ENCODE results near the gene GRM2. TPM values are rescaled to one million over a fixed set of nuclear protein-coding genes. Genes with fewer than 3 reads are reported as not detected.

GRM2 gene
- polyA plus RNA-seq, 1 donor from 2014 or later = not detected

- no peaks in the 10 kb centered on the region for H3K27me3 Mint-ChIP-seq
- no peaks in the 10 kb centered on the region for H3K9me3 Mint-ChIP-seq
- peak overlapping the region in 1 of 3 donors; percentile 76 for H3K27ac Mint-ChIP-seq
- no peaks in the 10 kb centered on the region for H3K36me3 Mint-ChIP-seq
- H3K4me3 Mint-ChIP-seq = peak overlapping the region in 2 of 4 donors; percentile 55 to 60
- peaks cover 40 to 59% (median 40%) of the 10 kb centered on the region in 3 donors for H3K4me1 Mint-ChIP-seq
Observed at GRCh38 chr3:51676102-51676640, 30.7 kb upstream of the GRM2 start.

- Mint-ChIP-seq H3K4me3 (no peak overlapping the region), H3K27ac (peak overlapping the region in 2 of 3 donors; percentile 7 to 64), H3K27me3 (no peaks in the 10 kb centered on the region), H3K9me3 (no peaks in the 10 kb centered on the region), H3K36me3 (peaks cover 2% of the 10 kb centered on the region), H3K4me1 (peaks cover 42 to 68% (median 46%) of the 10 kb centered on the region in 3 donors)
Observed at GRCh38 chr3:51677358-51677757, 29.5 kb upstream of the GRM2 start.

GRCh38 chr3:51678186-51678585 lies 28.7 kb upstream of the GRM2 start:
- Mint-ChIP-seq H3K27ac (peak overlapping the region in 1 of 3 donors; percentile 16), H3K4me3 (no peak overlapping the region), H3K27me3 (no peaks in the 10 kb centered on the region), H3K4me1 (peaks cover 36 to 68% (median 46%) of the 10 kb centered on the region in 3 donors), H3K9me3 (no peaks in the 10 kb centered on the region), H3K36me3 (peaks cover 2% of the 10 kb centered on the region)

GRCh38 chr3:51678641-51679040 lies 28.2 kb upstream of the GRM2 start:
- Mint-ChIP-seq H3K27me3 (no peaks in the 10 kb centered on the region), H3K27ac (peak overlapping the region in 2 of 3 donors; percentile 16 to 84)

GRCh38 chr3:51679318-51679717 lies 27.6 kb upstream of the GRM2 start:
- Mint-ChIP-seq H3K27ac (peak overlapping the region in 2 of 3 donors; percentile 68 to 89), H3K27me3 (no peaks in the 10 kb centered on the region), H3K36me3 (peaks cover 2% of the 10 kb centered on the region), H3K9me3 (no peaks in the 10 kb centered on the region), H3K4me1 (peaks cover 32 to 61% (median 48%) of the 10 kb centered on the region in 3 donors), H3K4me3 (peak overlapping the region in 2 of 4 donors; percentile 10 to 19)

More at GRCh38 chr3:51678641-51679040, 28.2 kb upstream of the GRM2 start:
- H3K4me3 Mint-ChIP-seq = peak overlapping the region in 1 of 4 donors; percentile 69
- H3K9me3 Mint-ChIP-seq = no peaks in the 10 kb centered on the region
- H3K36me3 Mint-ChIP-seq = peaks cover 2% of the 10 kb centered on the region
- peaks cover 32 to 65% (median 48%) of the 10 kb centered on the region in 3 donors for H3K4me1 Mint-ChIP-seq

GRCh38 chr3:51679777-51680176 lies 27.1 kb upstream of the GRM2 start:
- Mint-ChIP-seq H3K4me1 (peaks cover 30 to 60% (median 48%) of the 10 kb centered on the region in 3 donors), H3K27me3 (no peaks in the 10 kb centered on the region), H3K27ac (peak overlapping the region in 2 of 3 donors; percentile 68 to 89), H3K36me3 (peaks cover 2% of the 10 kb centered on the region), H3K4me3 (peak overlapping the region in 3 of 4 donors; percentile 10 to 65 (median 19)), H3K9me3 (no peaks in the 10 kb centered on the region)

- Mint-ChIP-seq H3K4me1 (peaks cover 28 to 59% (median 50%) of the 10 kb centered on the region in 3 donors), H3K36me3 (peaks cover 2% of the 10 kb centered on the region), H3K9me3 (no peaks in the 10 kb centered on the region), H3K27ac (peak overlapping the region in 1 of 3 donors; percentile 80), H3K27me3 (no peaks in the 10 kb centered on the region), H3K4me3 (peak overlapping the region in 1 of 4 donors; percentile 81)
Observed at GRCh38 chr3:51680196-51680595, 26.7 kb upstream of the GRM2 start.

GRCh38 chr3:51680663-51681230 lies 26.1 kb upstream of the GRM2 start:
- Mint-ChIP-seq H3K4me1 (peaks cover 27 to 59% (median 51%) of the 10 kb centered on the region in 3 donors), H3K36me3 (peaks cover 2% of the 10 kb centered on the region), H3K9me3 (no peaks in the 10 kb centered on the region), H3K27me3 (no peaks in the 10 kb centered on the region), H3K27ac (peak overlapping the region in 2 of 3 donors; percentile 15 to 80), H3K4me3 (peak overlapping the region; percentile 14 to 81 (median 52))

GRCh38 chr3:51681453-51681852 lies 25.4 kb upstream of the GRM2 start:
- peak overlapping the region in 2 of 3 donors; percentile 15 to 26 for H3K27ac Mint-ChIP-seq
- peaks cover 4% of the 10 kb centered on the region for H3K36me3 Mint-ChIP-seq
- peak overlapping the region; percentile 14 to 90 (median 52) for H3K4me3 Mint-ChIP-seq

GRCh38 chr3:51682079-51682478 lies 24.8 kb upstream of the GRM2 start:
- Mint-ChIP-seq H3K27me3 (no peaks in the 10 kb centered on the region), H3K27ac (peak overlapping the region; percentile 15 to 93 (median 28)), H3K4me1 (peaks cover 37 to 66% (median 63%) of the 10 kb centered on the region in 3 donors), H3K36me3 (peaks cover 4% of the 10 kb centered on the region), H3K4me3 (peak overlapping the region; percentile 9 to 83 (median 40)), H3K9me3 (no peaks in the 10 kb centered on the region)

More at GRCh38 chr3:51681453-51681852, 25.4 kb upstream of the GRM2 start:
- Mint-ChIP-seq H3K9me3 (no peaks in the 10 kb centered on the region), H3K27me3 (no peaks in the 10 kb centered on the region), H3K4me1 (peaks cover 31 to 61% (median 56%) of the 10 kb centered on the region in 3 donors)

- Mint-ChIP-seq H3K4me3 (peak overlapping the region in 2 of 4 donors; percentile 9 to 14), H3K36me3 (peaks cover 4% of the 10 kb centered on the region), H3K4me1 (peaks cover 37 to 70% (median 67%) of the 10 kb centered on the region in 3 donors), H3K27me3 (no peaks in the 10 kb centered on the region), H3K27ac (peak overlapping the region; percentile 15 to 93 (median 28)), H3K9me3 (no peaks in the 10 kb centered on the region)
Observed at GRCh38 chr3:51682526-51682925, 24.3 kb upstream of the GRM2 start.

- H3K36me3 Mint-ChIP-seq = peaks cover 4% of the 10 kb centered on the region
Observed at GRCh38 chr3:51683566-51683965, 23.3 kb upstream of the GRM2 start.

GRCh38 chr3:51684971-51685751 lies 21.7 kb upstream of the GRM2 start:
- Mint-ChIP-seq H3K4me3 (peak overlapping the region in 3 of 4 donors; percentile 2 to 83 (median 56)), H3K27me3 (no peaks in the 10 kb centered on the region), H3K9me3 (no peaks in the 10 kb centered on the region), H3K4me1 (peaks cover 37 to 60% (median 59%) of the 10 kb centered on the region in 3 donors), H3K27ac (peak overlapping the region; percentile 43 to 98 (median 87)), H3K36me3 (peaks cover 4% of the 10 kb centered on the region)

More at GRCh38 chr3:51683566-51683965, 23.3 kb upstream of the GRM2 start:
- Mint-ChIP-seq H3K4me3 (no peak overlapping the region), H3K27ac (peak overlapping the region in 2 of 3 donors; percentile 57 to 59), H3K9me3 (no peaks in the 10 kb centered on the region), H3K27me3 (no peaks in the 10 kb centered on the region), H3K4me1 (peaks cover 37 to 71% (median 70%) of the 10 kb centered on the region in 3 donors)

GRCh38 chr3:51686056-51686455 lies 20.8 kb upstream of the GRM2 start:
- no peaks in the 10 kb centered on the region for H3K9me3 Mint-ChIP-seq
- peaks cover 31 to 53% (median 52%) of the 10 kb centered on the region in 3 donors for H3K4me1 Mint-ChIP-seq
- peak overlapping the region; percentile 43 to 98 (median 71) for H3K27ac Mint-ChIP-seq
- H3K4me3 Mint-ChIP-seq = peak overlapping the region in 3 of 4 donors; percentile 70 to 87 (median 83)
- H3K27me3 Mint-ChIP-seq = no peaks in the 10 kb centered on the region
- peaks cover 4% of the 10 kb centered on the region for H3K36me3 Mint-ChIP-seq
